HFFc6 (cell line): ENCODE results near the gene PPIC. TPM values are rescaled to one million over a fixed set of nuclear protein-coding genes. Genes with fewer than 3 reads are reported as not detected.

Experiments used
- DNase-seq: peaks from one replicate; pipeline ENCODE4 v3.0.0-alpha.2; 2018
- H3K27ac Mint-ChIP-seq: 2 replicates; pipeline ENCODE4 v1.8.0; 2020; ENCODE audit warnings: mild to moderate bottlenecking, mixed read lengths
- H3K27me3 Mint-ChIP-seq: 2 replicates; pipeline ENCODE4 v1.8.0; 2021; ENCODE audit warnings: mild to moderate bottlenecking, moderate library complexity, mixed read lengths; ENCODE audit not compliant: insufficient read depth
- H3K36me3 Mint-ChIP-seq: 2 replicates; pipeline ENCODE4 v1.8.0; 2021; ENCODE audit warnings: low read depth, mixed read lengths
- H3K4me1 Mint-ChIP-seq: 2 replicates; pipeline ENCODE4 v1.8.0; 2020; ENCODE audit warnings: low read depth, mixed read lengths
- H3K4me3 Mint-ChIP-seq: 2 replicates; pipeline ENCODE4 v1.8.0; 2020; ENCODE audit warnings: mild to moderate bottlenecking, moderate library complexity, mixed read lengths
- H3K9me3 Mint-ChIP-seq: 2 replicates; pipeline ENCODE4 v1.8.0; 2020; ENCODE audit warnings: mild to moderate bottlenecking, mixed read lengths
- CTCF ChIP-seq: fragments of 200-600 bp; sonication (generic); IDR thresholded peaks from 2 replicates; pipeline ENCODE4 v1.5.0; 2021; ENCODE audit warnings: antibody characterized with exemption, mild to moderate bottlenecking
- total RNA-seq, 6 experiments: library from RNA; stranded (reverse); fragmentation: NEBNext Ultra II Directional; extraction: Animal tissue kit (Norgen Biotek cat#: 25700); gene quantifications; 2 replicates in 1 of 6; 3 replicates in 5 of 6; pipeline ENCODE4 v1.2.3, GENCODE V29; 2021

PPIC gene
- total RNA-seq, 6 experiments from 2014 or later, result 44.0 to 70.2 (median 49.7) TPM

- H3K4me1 Mint-ChIP-seq, result peaks cover 5% of the 10 kb centered on the region; the same call in 1 of the 2 replicates
- no peaks in the 10 kb centered on the region for H3K9me3 Mint-ChIP-seq
- TF ChIP-seq CTCF, result no peak
- no peaks in the 10 kb centered on the region; the same call in 1 of the 2 replicates for H3K27me3 Mint-ChIP-seq
- no peak for DNase-seq
- no peak overlapping the region for H3K27ac Mint-ChIP-seq
- H3K4me3 Mint-ChIP-seq, result no peak overlapping the region
- no peaks in the 10 kb centered on the region for H3K36me3 Mint-ChIP-seq
These were observed 52.1 kb downstream of the PPIC start for GRCh38 chr5:122984425-122984824.

- H3K36me3 Mint-ChIP-seq, result no peaks in the 10 kb centered on the region
- TF ChIP-seq CTCF, result no peak
- H3K27me3 Mint-ChIP-seq, result no peaks in the 10 kb centered on the region
These were observed 54.1 kb downstream of the PPIC start for GRCh38 chr5:122982376-122982775.

GRCh38 chr5:122981846-122982245 is 54.7 kb downstream of the PPIC start:
- H3K27ac Mint-ChIP-seq, result no peak overlapping the region
- no peak overlapping the region for H3K4me3 Mint-ChIP-seq
- DNase-seq, result no peak
- no peaks in the 10 kb centered on the region for H3K27me3 Mint-ChIP-seq
- no peak for TF ChIP-seq CTCF
- H3K9me3 Mint-ChIP-seq, result no peaks in the 10 kb centered on the region
- no peaks in the 10 kb centered on the region for H3K36me3 Mint-ChIP-seq
- H3K4me1 Mint-ChIP-seq, result peaks cover 5% of the 10 kb centered on the region; the same call in 1 of the 2 replicates

More at GRCh38 chr5:122982376-122982775, 54.1 kb downstream of the PPIC start:
- no peak for DNase-seq
- Mint-ChIP-seq H3K9me3 (no peaks in the 10 kb centered on the region), H3K27ac (no peak overlapping the region), H3K4me1 (peaks cover 5% of the 10 kb centered on the region; the same call in 1 of the 2 replicates), H3K4me3 (no peak overlapping the region)

GRCh38 chr5:122978644-122979297 is 57.8 kb downstream of the PPIC start:
- Mint-ChIP-seq H3K4me3 (no peak overlapping the region), H3K27ac (no peak overlapping the region), H3K36me3 (no peaks in the 10 kb centered on the region; the same call in 1 of the 2 replicates), H3K4me1 (peaks cover 5% of the 10 kb centered on the region; the same call in 1 of the 2 replicates), H3K27me3 (no peaks in the 10 kb centered on the region), H3K9me3 (no peaks in the 10 kb centered on the region)
- DNase-seq, result no peak
- no peak for TF ChIP-seq CTCF

GRCh38 chr5:122978068-122978467 is 58.5 kb downstream of the PPIC start:
- TF ChIP-seq CTCF, result no peak
- Mint-ChIP-seq H3K27ac (no peak overlapping the region), H3K4me3 (no peak overlapping the region), H3K4me1 (peaks cover 10% of the 10 kb centered on the region), H3K36me3 (no peaks in the 10 kb centered on the region; the same call in 1 of the 2 replicates), H3K27me3 (no peaks in the 10 kb centered on the region), H3K9me3 (no peaks in the 10 kb centered on the region)
- no peak for DNase-seq
